ENCODE data around the gene CPNE5.
A peak's percentile ranks its signal among the peaks of the same experiment; 100 is the strongest.

CPNE5 gene

GRCh38 chr6:36758516-36759147 is 80.6 kb downstream of the CPNE5 start:
- no peak for DNase-seq

GRCh38 chr6:36757943-36758508 is 81.2 kb downstream of the CPNE5 start:
- no peak for DNase-seq

- peak; percentile 70 for DNase-seq
Observed at GRCh38 chr6:36757206-36757605, 82.0 kb downstream of the CPNE5 start.

GRCh38 chr6:36756786-36757185 is 82.5 kb downstream of the CPNE5 start:
- DNase-seq: no peak

- DNase-seq: peak; percentile 92
Observed at GRCh38 chr6:36755435-36756348, 83.6 kb downstream of the CPNE5 start.

GRCh38 chr6:36754582-36755434 is 84.4 kb downstream of the CPNE5 start:
- DNase-seq: no peak

- DNase-seq: no peak
Observed at GRCh38 chr6:36753671-36754405, 85.4 kb downstream of the CPNE5 start.

GRCh38 chr6:36752886-36753506 is 86.2 kb downstream of the CPNE5 start:
- peak; percentile 33 for DNase-seq

- DNase-seq: peak; percentile 31
Observed at GRCh38 chr6:36752187-36752885, 86.9 kb downstream of the CPNE5 start.

GRCh38 chr6:36751833-36752186 is 87.4 kb downstream of the CPNE5 start:
- no peak for DNase-seq

- DNase-seq: no peak
Observed at GRCh38 chr6:36751091-36751490, 88.2 kb downstream of the CPNE5 start.

GRCh38 chr6:36749829-36750489 is 89.3 kb downstream of the CPNE5 start:
- no peak for DNase-seq

- DNase-seq: no peak
Observed at GRCh38 chr6:36746251-36746650, 93.0 kb downstream of the CPNE5 start.

- no peak for DNase-seq
Observed at GRCh38 chr6:36745836-36746235, 93.4 kb downstream of the CPNE5 start.

GRCh38 chr6:36745283-36745682 is 94.0 kb downstream of the CPNE5 start:
- no peak for DNase-seq

GRCh38 chr6:36744304-36744673 is 95.0 kb downstream of the CPNE5 start:
- no peak for DNase-seq

- no peak for DNase-seq
Observed at GRCh38 chr6:36743538-36744303, 95.5 kb downstream of the CPNE5 start.

- DNase-seq: no peak
Observed at GRCh38 chr6:36743032-36743431, 96.2 kb downstream of the CPNE5 start.

GRCh38 chr6:36742146-36742545 is 97.1 kb downstream of the CPNE5 start:
- no peak for DNase-seq

- DNase-seq: no peak
Observed at GRCh38 chr6:36740818-36741179, 98.4 kb downstream of the CPNE5 start.
